Adrenal gland (tissue), 12 donors: Measurements from ENCODE around the gene ARL2. TPM values are rescaled to one million over a fixed set of nuclear protein-coding genes. Genes with fewer than 3 reads are reported as not detected.

ENCODE experiments used
- DNase-seq, 7 donors: peaks; one replicate each; pipeline ENCODE4 v3.0.0-alpha.2; 2019 to 2020
- H3K27ac ChIP-seq, 5 donors: fragments of 200-600 bp; sonication (generic) in 4 of 5; 1 replicate in 3 of 5; 2 replicates in 2 of 5; pipeline versions ENCODE4 v1.5.1 to v1.8.0; 2016 to 2020; ENCODE audit warnings: mild to moderate bottlenecking in 1 of 5
- H3K27me3 ChIP-seq: fragments of 200-600 bp; 2 replicates; pipeline ENCODE4 v1.8.0; 2021
- H3K36me3 ChIP-seq, 2 donors: fragments of 200-600 bp; replicated peaks in 1 of 2; 1 replicate in 1 of 2; 2 replicates in 1 of 2; pipeline versions ENCODE4 v1.5.1 to v1.8.0; 2018 to 2022
- H3K4me1 ChIP-seq, 2 donors: fragments of 200-600 bp; replicated peaks in 1 of 2; 1 replicate in 1 of 2; 2 replicates in 1 of 2; pipeline versions ENCODE4 v1.5.1 to v1.8.0; 2018 to 2021
- H3K4me3 ChIP-seq, 4 donors: fragments of 200-600 bp; sonication (generic) in 3 of 4; one replicate each; pipeline ENCODE4 v1.5.1; 2016 to 2018
- H3K9me3 ChIP-seq, 3 donors: fragments of 200-600 bp; sonication (generic) in 1 of 3; replicated peaks in 1 of 3; 1 replicate in 2 of 3; 2 replicates in 1 of 3; pipeline versions ENCODE4 v1.5.1 to v1.8.0; 2016 to 2021
- POLR2A ChIP-seq, 2 donors: fragments of 450-650 bp; IDR thresholded peaks; one replicate each; pipeline ENCODE4 v1.6.1; 2017; ENCODE audit warnings: antibody characterized with exemption in 2 of 2, mild to moderate bottlenecking in 2 of 2, moderate library complexity in 1 of 2
- WGBS, 4 donors: extraction: QIAGEN DNeasy Blood & Tissue Kit in 2 of 4; methylation state at CpG; one replicate each; pipeline versions ENCODE4 v1.1.5 to v1.1.7; 2013 to 2017; 5-methylcytosine and 5-hydroxymethylcytosine counted together
- intact Hi-C, 2 donors: fragments of 100-400 bp; cut with DNase I; formaldehyde crosslinking; loops; one replicate each; pipeline versions ENCODE4 v1.14.1 to v1.15.0; 2022 to 2023
- polyA plus RNA-seq, 3 donors: library from polyadenylated mRNA; stranded (reverse); fragments of 200-250 nt in 2 of 3; fragments of 350-450 nt in 1 of 3; fragmentation: Illumina TruSeq in 1 of 3; extraction: RNeasy Lipid Tissue Mini Kit (QIAGEN cat#74804) in 1 of 3; gene quantifications; one replicate each; pipeline ENCODE4 v1.2.3, GENCODE V29; 2013 to 2014
- total RNA-seq, 9 donors: library from RNA; depleted of rRNA in 4 of 9; stranded (reverse); fragments of >200 nt in 4 of 9; fragments of 120-200 nt in 1 of 9; fragmentation: NEBNext Ultra II Directional in 1 of 9; extraction: Animal tissue kit (Norgen Biotek cat#: 25700) in 1 of 9; gene quantifications; one replicate each; pipeline versions ENCODE4 v1.1.0 to v1.2.4, GENCODE V29; 2013 to 2023
- TF ChIP-seq, protein P1 (sequence below), 6 experiments: fragments of 450-650 bp in 4 of 6; fragments of 200-600 bp in 2 of 6; sonication (generic) in 1 of 6; IDR thresholded peaks; 1 replicate in 5 of 6; 2 replicates in 1 of 6; pipeline versions ENCODE4 v1.5.1 to v1.8.0; 2016 to 2021; ENCODE audit warnings: antibody characterized with exemption in 6 of 6, mild to moderate bottlenecking in 2 of 6, moderate library complexity in 1 of 6
- donor health status: healthy with polysubstance abuse.
- donor health status: Bipolar disorder and iron deficiency.
- donor health status: DM: yes; HTN: yes; CAD: no.
- donor health status: DM: no; HTN: no; CAD: no.
- donor health status: DM: no; HTN: no; CAD: no.
- donor health status: DM: yes; HTN: yes; CAD: no.

Gene ARL2
- total and polyA plus RNA-seq, 12 donors: 66.5 to 231 (median 112) TPM

DNA sequence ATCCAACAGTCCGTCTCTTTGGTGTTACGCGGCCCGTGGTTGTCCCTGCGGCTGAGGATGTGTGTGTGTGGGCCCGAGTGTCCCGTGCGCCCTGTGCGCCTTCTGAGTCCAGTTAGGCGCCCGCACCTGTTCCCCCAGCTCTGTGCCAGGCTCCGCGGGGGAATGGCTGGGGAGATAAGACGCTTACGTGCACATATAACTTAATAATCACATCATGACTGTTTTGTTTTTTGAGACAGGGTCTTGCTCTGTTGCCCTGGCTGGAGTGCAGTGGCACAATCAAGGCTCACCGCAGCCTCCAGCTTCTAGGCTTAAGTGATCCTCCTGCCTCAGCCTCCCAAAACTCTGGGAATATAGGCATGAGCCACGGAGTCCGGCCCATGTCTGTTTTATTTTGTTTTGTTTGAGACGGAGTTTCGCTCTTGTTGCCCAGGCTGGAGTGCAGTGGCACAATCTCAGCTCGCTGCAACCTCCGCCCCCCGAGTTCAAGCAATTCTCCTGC is 817 bp downstream of the ARL2 start:
- Histone ChIP-seq H3K4me1 (peaks cover 12 to 17% of the 10 kb centered on the region in 2 donors), H3K9me3 (no peaks in the 10 kb centered on the region), H3K36me3 (peaks cover 0 to 14% of the 10 kb centered on the region in 2 donors), H3K4me3 (peak overlapping the region in 3 of 4 donors; percentile 42 to 76 (median 55)), H3K27me3 (no peaks in the 10 kb centered on the region), H3K27ac (peak overlapping the region; percentile 95 to 100 (median 98))
- WGBS, 4 donors: 31 to 54% (median 37%) methylated on average over 13 to 23 of the region's 23 CpGs
- DNase-seq: peak in 2 of 7 donors; percentile 35 to 59
- no peak for TF ChIP-seq POLR2A (IDR thresholded peaks at IDR 0.05)
- TF ChIP-seq, protein P1, sequence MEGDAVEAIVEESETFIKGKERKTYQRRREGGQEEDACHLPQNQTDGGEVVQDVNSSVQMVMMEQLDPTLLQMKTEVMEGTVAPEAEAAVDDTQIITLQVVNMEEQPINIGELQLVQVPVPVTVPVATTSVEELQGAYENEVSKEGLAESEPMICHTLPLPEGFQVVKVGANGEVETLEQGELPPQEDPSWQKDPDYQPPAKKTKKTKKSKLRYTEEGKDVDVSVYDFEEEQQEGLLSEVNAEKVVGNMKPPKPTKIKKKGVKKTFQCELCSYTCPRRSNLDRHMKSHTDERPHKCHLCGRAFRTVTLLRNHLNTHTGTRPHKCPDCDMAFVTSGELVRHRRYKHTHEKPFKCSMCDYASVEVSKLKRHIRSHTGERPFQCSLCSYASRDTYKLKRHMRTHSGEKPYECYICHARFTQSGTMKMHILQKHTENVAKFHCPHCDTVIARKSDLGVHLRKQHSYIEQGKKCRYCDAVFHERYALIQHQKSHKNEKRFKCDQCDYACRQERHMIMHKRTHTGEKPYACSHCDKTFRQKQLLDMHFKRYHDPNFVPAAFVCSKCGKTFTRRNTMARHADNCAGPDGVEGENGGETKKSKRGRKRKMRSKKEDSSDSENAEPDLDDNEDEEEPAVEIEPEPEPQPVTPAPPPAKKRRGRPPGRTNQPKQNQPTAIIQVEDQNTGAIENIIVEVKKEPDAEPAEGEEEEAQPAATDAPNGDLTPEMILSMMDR (IDR thresholded peaks at IDR 0.05): no peak
- intact Hi-C loops: loop anchor here in 1 of 2 donors (10.0 kb wide), 2 partner anchors 60 to 170 kb away; partner anchors contain the start of gene CDC42BPG

DNA sequence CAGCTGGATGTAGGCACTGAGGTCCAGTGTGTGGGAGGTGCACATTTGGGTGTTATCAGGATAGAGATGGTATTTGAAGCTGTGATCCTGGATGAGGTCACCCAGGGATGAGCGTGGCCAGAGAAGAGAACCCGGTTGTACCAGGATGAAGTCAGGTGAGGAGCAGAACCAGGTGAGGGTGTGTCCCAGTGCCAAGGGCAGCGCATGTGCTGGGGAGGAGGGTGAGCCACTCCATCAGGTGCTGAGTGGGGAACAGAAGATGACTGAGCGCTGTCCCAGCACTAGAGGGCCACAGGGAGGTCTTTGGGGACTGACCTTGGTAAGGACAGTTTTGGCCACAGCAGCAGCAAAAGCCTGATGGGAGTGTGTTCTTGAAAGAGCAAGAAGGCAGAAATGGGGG is 2.7 kb downstream of the ARL2 start:
- TF ChIP-seq POLR2A (IDR thresholded peaks at IDR 0.05): no peak
- TF ChIP-seq, protein P1 (IDR thresholded peaks at IDR 0.05): no peak
- intact Hi-C loops: loop anchor here in 1 of 2 donors (10.0 kb wide), 2 partner anchors 58 to 172 kb away; partner anchors contain the start of gene CDC42BPG
- 76 to 94% (median 82%) methylated on average over 4 of the region's 4 CpGs for WGBS, 4 donors
- Histone ChIP-seq H3K9me3 (no peaks in the 10 kb centered on the region), H3K4me1 (peaks cover 12 to 17% of the 10 kb centered on the region in 2 donors), H3K27me3 (no peaks in the 10 kb centered on the region), H3K27ac (no peak overlapping the region), H3K36me3 (peaks cover 0 to 27% of the 10 kb centered on the region in 2 donors), H3K4me3 (no peak overlapping the region)
- DNase-seq: no peak

DNA sequence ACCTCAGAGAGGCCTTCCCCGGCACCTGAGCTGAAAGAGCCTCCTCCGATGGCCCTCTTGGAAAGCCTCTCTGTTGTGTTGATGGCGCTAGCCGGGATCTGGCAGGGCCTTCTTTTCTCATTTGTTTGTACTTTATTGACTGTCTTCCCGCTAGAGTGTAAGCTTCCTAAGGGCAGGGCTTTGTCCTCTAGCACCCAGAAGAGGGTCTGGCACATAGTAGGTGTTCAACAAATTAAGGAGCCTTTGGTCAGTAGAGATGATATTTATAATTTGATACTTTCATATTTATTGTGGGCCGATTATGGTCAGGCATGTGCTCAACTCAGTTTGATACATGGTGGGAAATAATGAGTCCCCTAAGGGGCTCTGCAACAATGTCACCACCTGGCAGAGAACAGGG is 4.0 kb downstream of the ARL2 start:
- peaks cover 0 to 29% of the 10 kb centered on the region in 2 donors for H3K36me3 ChIP-seq
- no peaks in the 10 kb centered on the region for H3K27me3 ChIP-seq
- peaks cover 9 to 16% of the 10 kb centered on the region in 2 donors for H3K4me1 ChIP-seq
- no peak overlapping the region for H3K4me3 ChIP-seq
- 92 to 97% (median 95%) methylated on average over 6 of the region's 6 CpGs for WGBS, 4 donors
- H3K27ac ChIP-seq: no peak overlapping the region
- H3K9me3 ChIP-seq: no peaks in the 10 kb centered on the region
- DNase-seq: no peak
- intact Hi-C loops: loop anchor here in 1 of 2 donors (10.0 kb wide), 2 partner anchors 57 to 173 kb away; partner anchors contain the start of gene CDC42BPG
- TF ChIP-seq, protein P1 (IDR thresholded peaks at IDR 0.05): no peak
- no peak for TF ChIP-seq POLR2A (IDR thresholded peaks at IDR 0.05)

DNA sequence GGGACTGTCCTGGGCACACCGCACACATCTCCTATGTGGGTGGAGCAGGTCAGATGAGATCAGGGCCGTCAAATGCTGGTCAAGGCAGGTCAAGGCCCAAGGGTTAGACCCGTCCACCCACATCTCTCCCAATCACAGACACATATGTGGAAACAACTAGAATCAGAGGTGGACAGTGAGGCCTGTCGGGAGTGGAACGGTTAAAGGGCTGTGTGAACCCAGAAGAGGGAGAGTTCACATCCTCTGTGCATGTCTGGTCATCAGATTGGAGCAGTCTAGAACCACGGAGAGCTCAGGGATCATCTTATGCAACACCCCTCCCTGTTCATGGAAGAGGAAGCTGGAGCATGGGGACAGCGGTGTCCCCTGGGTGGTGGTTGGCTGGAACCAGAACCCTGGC is 5.9 kb downstream of the ARL2 start:
- H3K4me3 ChIP-seq: no peak overlapping the region
- intact Hi-C loops: loop anchor here (10.0 kb wide), 3 partner anchors 55 to 175 kb away; partner anchors contain the start of genes CDC42BPG (in 1 of the 2) and PPP2R5B (in 1 of the 2)
- H3K4me1 ChIP-seq: peaks cover 1 to 8% of the 10 kb centered on the region in 2 donors
- DNase-seq: no peak
- H3K27ac ChIP-seq: no peak overlapping the region
- no peaks in the 10 kb centered on the region for H3K27me3 ChIP-seq
- H3K9me3 ChIP-seq: no peaks in the 10 kb centered on the region
- TF ChIP-seq, protein P1 (IDR thresholded peaks at IDR 0.05): no peak
- TF ChIP-seq POLR2A (IDR thresholded peaks at IDR 0.05): no peak
- WGBS, 4 donors: 86 to 92% (median 88%) methylated on average over 7 of the region's 7 CpGs
- peaks cover 0 to 29% of the 10 kb centered on the region in 2 donors for H3K36me3 ChIP-seq
